NCI-H2081 (cell line): Measurements from ENCODE around the gene FCRL5.
"Not testable (repeated sequence)": the region's sequence is repeated elsewhere in the genome, so short reads cannot be mapped to it uniquely, and the experiment has no call there.

Source experiments
- DNase-seq, 2 experiments: peaks; one replicate each; lab custom pipeline; 2025; lab: John Stamatoyannopoulos, UW

Gene FCRL5

DNA sequence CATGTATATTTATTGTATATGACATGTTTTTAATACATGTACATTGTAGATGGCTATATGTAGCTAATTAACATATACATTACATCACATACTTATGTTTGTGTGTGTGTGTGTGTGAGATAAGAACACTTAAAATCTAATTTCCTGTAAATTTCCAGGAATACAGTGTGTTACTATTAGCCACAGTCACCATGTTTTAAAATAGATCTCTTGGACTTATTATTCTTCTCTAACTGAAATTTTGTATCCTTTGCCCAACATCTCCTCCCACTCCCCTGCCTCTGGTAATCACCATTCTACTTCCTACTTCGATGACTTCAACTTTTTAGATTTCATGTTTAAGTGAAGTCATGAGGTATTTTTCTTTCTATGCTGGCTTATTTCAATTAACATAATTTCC lies 64.8 kb downstream of the FCRL5 start:
- DNase-seq: no peak

DNA sequence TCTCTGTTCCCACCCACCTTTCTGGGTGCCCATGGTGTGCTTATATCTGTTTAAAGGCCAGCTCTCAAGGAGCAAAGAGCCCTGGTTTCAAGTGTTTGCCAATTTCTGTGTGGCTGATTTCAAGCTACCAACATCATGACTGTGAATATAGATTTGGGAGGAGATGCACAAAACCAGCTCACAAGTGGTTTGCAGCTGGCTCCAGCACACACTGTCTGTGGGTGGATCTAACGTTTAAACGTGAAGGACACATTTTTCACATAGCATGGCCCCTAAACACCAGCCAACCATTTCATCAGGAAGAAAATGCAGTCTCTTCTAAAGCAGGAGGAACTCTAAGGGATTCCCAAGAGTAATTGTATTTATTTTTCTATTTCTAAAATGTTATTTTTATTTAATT lies 65.2 kb downstream of the FCRL5 start:
- no peak for DNase-seq

GRCh38 chr1:157486400-157486799 lies 65.9 kb downstream of the FCRL5 start:
- DNase-seq: not testable (repeated sequence)

- no peak for DNase-seq
Observed at GRCh38 chr1:157485793-157486192, 66.5 kb downstream of the FCRL5 start.

- DNase-seq: no peak
Observed at GRCh38 chr1:157484573-157484972, 67.7 kb downstream of the FCRL5 start.

GRCh38 chr1:157483635-157484034 lies 68.7 kb downstream of the FCRL5 start:
- no peak for DNase-seq

GRCh38 chr1:157482717-157483116 lies 69.6 kb downstream of the FCRL5 start:
- DNase-seq: no peak

DNA sequence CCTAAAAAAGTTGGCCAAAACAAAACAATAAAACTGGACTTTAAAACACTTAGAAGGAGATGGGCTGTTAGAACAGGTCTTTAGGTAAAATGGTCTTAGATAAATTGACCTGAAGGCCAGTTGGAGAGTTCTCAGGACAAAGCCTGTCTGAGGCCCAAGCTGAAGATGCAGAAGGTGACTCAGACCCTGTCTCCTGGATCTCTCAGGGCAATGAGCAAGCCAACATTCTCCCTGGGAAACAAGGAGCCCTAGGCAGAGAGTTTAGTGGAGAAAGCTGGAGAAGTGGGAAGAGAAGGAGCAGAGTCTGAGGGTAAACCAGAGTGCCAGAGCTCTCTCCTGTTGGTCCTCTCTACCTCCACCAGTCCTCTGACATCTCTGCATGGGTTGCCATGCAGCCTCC lies 70.1 kb downstream of the FCRL5 start:
- no peak for DNase-seq

DNA sequence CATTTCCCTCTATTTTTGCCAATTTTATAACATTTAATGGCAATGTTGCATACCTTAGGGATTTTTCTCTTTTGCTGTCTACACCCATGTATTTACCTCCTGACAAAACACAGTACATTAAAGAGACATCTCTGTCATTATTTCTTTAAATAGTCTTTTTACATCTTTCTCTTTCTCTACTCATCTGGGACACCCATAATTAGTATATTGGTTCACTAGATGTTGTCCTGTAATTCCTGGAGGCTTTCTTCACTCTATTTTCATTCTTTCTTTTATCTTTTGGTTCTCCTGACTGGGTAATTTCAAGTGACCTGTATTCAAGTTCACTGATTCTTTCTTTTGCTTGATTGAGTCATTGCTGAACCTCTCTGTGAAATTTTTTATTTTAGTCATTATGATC lies 74.3 kb downstream of the FCRL5 start:
- no peak for DNase-seq

- DNase-seq: no peak
Observed at GRCh38 chr1:157477419-157477818, 74.9 kb downstream of the FCRL5 start.

DNA sequence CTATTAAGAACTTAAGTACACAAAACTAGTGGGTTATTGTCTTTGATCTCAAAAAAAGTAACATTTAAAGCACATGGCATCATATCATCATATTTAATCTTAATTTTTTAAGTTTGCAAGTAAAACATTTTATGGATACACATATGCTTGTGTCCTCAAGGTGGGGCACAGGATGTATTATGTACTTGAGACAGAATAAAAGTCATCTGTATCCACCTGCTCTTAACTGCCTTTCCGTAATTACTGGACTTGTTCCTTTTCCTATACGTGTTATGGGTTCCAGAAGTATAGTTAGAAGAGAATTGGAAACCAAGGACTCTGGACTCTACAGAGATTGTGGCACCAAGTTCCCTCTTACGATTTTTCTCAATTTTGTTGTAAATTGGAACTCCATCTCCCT lies 79.4 kb downstream of the FCRL5 start:
- no peak for DNase-seq

GRCh38 chr1:157472056-157472701 lies 80.1 kb downstream of the FCRL5 start:
- no peak for DNase-seq

DNA sequence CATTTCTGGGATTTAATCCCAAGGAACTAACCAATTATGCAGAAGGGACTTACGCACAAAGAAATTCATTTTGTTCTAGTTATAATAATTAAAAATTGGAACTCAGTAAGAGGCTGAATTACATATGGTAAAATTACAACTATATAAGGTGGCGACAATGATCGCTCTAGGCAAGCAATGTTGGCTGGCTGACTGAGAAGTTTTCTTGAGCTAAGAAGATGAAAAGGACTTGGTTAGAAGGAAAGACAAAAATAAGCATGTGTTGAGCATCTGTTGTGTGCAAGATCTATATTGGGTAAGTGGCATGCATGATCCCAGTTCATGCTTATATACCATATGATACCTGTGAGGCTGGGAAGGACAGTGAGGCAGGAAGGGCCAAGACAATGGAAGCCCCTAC lies 80.8 kb downstream of the FCRL5 start:
- no peak for DNase-seq

- DNase-seq: no peak
Observed at GRCh38 chr1:157469752-157470675, 82.3 kb downstream of the FCRL5 start.

DNA sequence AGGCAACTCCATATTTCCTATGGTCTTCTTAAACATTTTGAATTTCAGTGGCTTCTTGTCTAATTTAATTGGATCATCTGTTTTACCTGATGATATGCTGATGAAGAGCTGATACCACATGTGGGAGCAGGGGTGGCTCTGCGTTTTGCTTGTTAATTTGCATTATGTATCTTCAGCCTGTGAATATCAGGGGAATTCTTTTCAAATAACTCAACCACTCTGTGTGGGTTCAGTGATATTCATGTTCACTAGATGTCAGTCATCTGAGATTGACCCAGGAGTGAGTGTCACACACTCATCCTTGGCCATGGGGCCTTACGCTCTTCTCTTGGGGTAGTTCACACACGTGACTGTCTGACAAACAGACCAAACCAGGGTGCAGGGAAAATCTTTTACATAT lies 83.0 kb downstream of the FCRL5 start:
- DNase-seq: no peak

- no peak for DNase-seq
Observed at GRCh38 chr1:157466011-157466410, 86.3 kb downstream of the FCRL5 start.
